ENCODE measurements around the gene ARID4A.

- TF ChIP-seq CTCF (IDR thresholded peaks at IDR 0.05) (no peak), POLR2AphosphoS5 (IDR thresholded peaks at IDR 0.05) (no peak), POLR2A (IDR thresholded peaks at IDR 0.05) (no peak), EP300 (IDR thresholded peaks at IDR 0.05) (no peak)
These were observed 1.3 kb downstream of the ARID4A start for GRCh38 chr14:58299401-58300330.

Measured in gastroesophageal sphincter (tissue), 3 donors.